DMS153 treated with DMSO at 0.1 percent for 48 hours (cell line): Measurements from ENCODE around the gene PSMB7.
A peak's percentile ranks its signal among the peaks of the same experiment; 100 is the strongest.

Experiments
- DNase-seq: peaks from one replicate; lab custom pipeline; 2025; ENCODE audit not compliant: unreplicated experiment; lab: John Stamatoyannopoulos, UW

PSMB7 gene

DNA sequence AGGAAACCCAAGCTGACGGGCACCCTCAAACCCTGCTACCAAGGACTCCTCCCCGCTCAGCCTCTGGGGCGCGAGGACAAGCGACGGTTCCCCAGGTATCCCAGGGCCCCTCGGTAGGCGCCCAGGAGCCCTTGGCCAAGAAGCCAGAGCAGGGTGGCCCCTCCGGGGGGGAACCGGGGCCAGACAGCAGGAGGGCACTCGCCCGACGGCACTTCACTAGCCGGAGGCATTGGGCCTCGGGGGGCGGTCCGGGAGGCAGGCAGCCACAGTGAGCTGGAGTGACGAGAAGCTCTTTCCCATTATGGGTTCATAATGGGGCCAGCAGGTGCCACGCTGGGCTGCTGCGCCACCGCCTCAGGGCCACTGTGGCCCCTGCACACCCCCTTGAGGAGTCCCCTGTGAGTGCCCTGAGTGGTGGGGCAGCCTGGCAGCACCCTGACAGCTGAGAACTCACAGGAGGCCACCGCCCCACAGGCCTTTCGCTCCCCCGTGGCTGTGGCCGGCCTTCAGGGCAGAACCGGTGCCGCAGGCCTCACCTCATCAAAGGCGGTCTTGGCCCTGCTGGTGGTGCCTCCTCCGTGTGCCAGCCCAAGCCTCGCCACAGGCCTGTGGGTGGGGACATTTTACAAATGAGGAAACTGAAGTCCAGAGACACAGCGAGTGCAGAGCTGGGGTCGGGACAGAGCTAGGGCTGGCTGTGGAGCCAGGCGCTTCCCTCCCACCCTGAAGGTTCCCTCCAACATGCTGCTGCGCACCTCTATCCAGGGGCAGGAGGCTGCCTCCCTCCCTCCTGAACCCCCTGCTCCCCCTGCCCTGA, 68.7 kb downstream of the PSMB7 start:
- DNase-seq: no peak

DNA sequence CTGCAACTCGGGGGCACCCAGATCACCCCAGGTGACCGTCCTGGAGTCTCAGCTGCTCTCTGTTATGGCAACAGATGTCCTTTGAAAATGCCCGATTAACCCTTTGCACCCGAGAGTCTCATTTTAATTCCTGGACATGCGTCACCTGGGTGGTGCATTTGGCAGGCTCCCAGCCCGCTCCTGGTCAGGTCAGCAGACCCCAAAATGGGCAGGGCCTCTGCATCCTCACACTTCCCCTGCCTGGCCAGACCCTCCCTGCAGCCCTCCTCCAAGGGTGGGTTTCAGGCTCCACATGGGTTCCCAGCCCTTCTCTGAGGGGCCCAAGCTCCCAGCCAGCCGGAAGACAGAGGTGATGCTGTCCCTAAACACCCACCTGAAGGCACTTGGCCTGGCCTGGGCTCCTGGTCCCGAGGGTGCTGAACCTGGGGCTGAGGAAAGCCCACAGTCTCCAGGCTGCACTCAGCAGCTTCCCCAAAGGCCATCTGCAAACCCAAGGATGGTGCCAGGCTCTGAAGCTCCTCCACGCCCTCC, 69.4 kb downstream of the PSMB7 start:
- DNase-seq: no peak

DNA sequence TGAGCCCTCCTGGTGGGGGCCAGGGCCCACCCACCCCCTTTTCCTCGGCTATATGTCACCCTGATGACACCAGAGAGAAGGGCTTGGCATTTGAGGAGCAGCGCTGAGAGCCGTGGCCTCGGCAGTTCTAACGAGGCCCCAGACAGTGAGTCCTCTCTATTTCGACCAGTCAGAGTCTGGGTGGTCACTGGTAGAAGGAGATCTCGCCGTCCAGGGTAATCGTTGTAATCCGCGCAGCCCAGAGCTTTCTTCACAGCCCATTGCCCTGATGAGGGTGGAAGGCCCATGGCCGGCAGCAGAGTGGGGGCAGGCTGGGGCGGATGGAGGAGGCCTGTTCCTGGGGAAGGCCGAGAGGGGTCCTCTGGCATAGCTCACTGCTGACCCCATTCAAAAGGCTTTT, 70.2 kb downstream of the PSMB7 start:
- no peak for DNase-seq

DNA sequence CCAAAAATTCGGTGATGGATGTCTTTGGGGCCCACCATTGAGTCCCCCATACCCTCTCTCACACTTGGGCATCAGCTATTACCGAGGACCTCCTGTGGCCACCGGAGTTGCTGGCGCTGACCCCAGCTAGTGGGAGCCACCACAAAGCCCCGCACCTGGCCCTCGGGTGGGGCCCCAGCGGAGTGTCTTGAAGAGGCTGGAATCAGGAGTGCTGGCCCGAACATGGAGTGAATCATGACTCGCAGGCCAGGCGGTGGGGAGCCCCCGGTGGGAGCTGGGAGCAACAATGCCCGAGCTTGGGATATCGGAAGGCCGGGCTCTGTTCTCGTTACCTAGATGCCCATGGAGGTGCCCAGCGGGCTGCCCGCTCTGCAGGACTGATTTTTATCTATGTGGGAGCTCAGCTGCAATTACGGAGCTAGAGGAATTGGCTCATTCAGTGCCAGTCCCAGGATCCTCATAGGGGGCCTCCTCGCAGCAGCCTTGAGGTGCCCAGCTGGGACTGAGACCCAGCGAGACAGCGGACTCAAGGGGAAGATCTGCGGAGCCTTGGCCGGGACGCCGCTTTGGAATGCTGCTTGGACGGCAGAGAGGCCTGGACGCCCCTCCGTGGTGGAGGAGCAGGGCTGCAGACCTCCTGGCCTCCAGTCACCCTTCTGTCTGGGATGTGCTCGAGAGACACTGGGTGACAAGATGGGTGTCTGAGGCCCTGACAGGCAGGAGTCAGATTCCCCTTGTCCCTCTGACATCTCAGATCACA, 70.8 kb downstream of the PSMB7 start:
- no peak for DNase-seq

DNA sequence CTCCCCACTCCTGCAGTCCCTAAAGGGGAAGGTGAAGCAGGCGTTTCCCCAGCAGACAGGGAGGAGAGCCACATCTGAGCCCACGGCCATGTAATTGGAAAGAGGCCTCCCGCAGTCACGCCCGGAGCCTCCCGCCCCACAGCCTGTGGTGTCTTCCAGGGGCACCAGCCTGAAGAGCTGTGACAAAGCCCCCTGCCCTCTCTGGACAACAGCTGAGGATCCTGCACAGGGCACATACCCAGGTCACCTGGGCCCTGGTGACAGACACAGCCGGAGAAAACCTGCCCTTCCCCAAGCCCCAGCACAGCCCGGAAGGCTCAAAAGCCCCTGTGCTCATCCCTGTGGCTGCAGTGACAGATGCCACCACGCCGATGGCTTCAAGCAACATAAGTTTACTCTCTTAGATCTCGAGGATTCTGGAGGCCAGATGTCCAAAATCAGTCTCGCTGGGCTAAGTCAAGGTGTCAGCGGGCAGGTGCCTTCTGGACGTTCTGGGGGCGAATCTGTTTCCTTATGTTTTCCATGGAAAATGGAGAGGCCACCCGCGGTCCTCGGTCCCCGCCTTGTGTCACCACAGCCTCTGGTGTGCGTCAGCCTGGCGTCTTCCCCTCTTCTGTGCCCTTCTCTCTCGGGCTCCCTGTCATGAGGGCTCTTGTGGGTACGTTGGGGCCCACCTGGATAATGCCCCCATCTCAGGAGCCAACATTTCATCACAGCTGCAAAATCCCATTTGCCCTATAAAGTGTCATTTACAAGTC, 71.5 kb downstream of the PSMB7 start:
- no peak for DNase-seq

DNA sequence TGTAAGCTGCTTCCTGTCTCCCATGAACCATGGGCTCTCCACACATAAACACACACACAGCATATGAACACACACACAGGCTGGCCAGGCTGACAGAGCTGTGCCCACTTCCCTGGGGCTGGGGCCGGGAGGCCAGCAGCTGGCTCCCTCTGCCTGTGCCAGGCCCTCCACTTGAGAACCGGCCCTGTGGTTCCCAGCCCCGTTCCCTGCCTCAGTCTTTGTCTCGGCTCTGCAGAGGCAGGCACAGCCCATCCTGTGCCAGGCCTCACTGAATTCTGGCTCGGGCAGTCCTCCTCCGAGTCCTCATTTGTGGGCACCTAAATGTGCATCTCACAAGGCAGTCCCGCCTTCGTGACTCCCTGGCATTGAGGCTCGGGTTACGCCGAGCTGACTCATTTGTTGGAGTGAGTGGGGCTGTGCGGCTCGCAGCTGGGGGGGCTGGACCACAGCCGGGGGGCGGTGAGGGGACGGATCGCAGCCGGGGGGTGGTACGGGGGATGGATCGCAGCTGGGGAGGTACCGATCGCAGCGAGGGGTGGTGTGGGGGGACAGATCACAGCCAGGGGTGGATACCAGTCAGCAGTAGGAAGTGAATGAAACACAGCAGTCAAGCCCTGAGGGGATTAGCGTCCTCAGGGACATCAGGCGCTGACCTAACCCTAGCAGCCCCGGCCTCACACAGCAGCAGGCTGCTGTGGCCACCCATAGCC, 72.3 kb downstream of the PSMB7 start:
- peak; percentile 65 for DNase-seq

DNA sequence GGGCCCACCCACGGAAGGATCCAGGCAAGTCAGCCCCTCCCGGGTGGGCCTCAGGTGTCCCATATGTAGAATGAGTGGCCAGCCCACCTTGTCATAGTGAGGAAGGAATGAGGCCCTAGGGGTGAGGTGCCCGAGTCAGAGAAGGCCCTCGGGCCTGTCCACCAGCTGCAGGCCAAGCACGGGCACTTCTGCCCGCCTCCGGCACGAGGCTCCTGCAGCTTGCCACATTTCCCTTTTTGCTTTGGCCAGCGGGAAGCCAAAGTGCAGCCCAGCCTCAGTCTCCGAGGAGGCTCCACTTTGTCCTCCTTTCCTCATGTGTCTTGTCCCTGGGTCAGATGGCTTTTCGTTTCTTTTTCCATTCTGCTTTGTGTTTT, 72.9 kb downstream of the PSMB7 start:
- DNase-seq: no peak

DNA sequence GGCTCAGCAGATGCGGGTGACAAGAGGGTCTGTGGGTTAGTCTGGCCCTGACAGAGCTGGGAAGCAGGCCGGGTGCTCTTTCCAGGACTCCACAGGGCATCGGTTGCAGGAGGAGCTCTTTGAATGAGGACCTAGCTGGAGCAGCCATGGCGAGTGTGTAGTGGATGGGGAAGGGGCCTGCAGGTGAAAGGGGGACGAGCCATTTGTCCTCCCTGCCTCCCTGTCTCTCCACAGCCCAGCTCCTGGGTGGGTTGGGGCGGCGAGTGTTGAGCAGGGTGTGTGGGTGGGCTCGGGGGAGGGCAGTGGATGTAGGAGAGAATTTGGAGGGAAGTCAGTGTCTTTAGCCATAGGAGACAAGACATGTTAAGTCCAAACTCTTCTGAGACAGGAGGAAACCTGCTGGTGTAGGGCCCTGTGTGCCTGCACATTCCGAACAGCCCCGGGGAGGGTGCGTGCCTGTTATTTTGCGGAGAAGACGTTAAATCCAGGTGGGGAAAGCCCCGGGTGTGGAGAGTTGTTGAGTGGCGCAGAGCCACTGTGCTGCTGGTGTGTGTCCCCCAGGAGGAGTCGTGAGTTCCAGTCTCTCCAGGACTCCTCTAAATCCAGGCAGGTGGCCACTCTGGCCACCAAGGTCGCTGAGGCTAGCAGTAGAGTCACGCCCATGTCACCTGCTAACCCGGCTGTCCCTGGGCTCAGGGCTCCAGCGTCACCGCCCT, 73.6 kb downstream of the PSMB7 start:
- no peak for DNase-seq

DNA sequence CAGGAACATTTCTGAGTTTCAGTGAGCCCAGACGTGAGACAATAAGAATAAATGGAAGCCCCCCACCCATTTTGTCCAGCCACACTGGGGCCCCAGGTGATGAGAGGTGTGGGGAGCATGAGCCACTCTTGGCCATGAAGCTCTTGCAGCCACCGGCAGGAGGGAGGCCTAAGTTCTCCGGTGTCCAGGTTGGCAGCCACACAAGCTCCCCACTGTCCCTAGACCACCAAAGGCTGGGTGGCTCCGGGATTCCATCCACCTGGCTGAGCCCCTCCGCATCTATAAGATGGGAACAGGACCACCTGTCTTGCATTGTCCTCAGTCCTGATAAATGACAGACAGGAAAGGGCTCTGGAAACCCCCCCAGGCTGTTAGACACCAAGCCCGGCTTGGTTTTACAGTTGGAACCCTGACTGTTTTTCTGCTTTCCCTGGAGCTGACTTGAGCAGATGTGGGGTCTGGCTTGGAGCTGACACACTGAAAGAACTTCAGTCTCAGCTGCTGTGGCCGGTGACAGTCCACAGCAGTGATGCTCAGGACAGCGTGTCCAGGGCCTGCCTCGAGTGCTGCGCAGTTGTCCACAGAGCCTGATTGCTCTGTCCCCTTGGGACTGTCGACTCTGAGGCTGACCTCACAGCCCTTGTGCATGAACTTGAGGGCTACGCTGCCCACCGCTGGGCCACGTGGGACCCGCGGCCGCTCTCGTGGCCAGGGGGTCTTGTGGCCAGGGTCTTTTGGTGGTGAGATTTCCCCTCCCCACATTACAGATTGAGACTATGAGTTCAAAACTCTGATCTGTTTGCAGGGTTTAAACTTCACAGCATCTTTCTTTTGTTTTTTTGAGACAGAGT, 74.8 kb downstream of the PSMB7 start:
- no peak for DNase-seq

DNA sequence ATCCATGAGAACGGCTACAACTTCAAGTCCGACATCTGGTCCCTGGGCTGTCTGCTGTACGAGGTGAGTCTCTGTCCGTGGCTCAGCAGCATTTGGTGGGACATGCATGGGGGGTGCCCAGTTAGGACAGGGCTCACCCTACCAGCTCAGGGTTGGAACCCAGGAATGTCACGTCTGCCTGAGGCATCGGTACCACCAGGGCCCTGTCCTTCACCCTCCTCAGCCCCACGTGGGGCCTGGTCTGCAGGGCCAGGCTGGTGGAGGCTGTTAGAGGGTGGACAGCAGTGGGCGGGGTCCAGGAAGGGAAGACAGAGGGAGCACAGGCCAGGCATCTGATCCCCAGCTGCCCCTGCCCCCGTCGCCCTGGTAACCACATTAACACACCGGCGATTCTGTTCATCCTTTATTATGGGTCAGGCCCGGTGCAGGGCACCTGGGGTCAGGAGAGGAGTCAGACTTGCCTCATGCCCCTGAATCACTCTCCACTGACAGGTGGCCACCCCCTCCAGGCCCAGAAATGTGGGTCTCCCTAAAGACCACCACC, 75.6 kb downstream of the PSMB7 start:
- no peak for DNase-seq

DNA sequence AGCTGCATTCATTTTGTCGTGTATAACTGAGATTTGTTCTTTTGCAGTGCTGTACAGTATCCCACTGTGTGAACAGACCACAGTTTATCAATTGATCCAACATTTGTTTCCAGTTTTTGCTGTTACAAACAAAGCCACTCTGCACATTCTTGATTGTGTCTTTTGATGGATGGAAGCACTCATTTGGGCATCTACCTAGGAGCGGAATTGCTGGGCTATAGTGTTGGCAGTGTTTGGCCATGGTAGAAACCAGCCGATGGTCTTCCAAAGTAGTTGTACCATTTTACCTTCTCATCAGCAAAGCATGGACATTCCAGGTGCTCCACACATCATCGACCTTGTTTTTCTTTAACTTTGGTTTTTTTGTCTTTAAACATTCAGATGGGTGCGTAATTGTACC, 77.7 kb downstream of the PSMB7 start:
- no peak for DNase-seq

DNA sequence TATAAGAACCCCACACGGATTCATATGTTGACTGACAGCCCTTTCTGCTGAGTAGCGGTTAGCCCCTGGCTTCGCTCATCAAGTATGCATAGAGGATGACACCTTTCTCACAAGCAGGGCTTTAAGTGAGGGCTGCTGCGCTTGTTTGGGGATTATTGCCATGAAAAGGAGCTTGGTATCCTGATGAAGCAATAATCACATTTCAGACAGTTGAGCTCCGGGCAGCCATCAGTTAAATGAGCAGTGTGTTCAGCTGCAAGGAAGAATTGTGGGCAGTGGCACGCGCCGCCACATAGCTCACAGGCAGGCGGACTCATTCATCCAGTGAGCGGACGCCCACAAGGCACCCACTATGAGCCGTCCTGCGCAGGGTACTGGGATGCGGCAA, 79.9 kb downstream of the PSMB7 start:
- no peak for DNase-seq

DNA sequence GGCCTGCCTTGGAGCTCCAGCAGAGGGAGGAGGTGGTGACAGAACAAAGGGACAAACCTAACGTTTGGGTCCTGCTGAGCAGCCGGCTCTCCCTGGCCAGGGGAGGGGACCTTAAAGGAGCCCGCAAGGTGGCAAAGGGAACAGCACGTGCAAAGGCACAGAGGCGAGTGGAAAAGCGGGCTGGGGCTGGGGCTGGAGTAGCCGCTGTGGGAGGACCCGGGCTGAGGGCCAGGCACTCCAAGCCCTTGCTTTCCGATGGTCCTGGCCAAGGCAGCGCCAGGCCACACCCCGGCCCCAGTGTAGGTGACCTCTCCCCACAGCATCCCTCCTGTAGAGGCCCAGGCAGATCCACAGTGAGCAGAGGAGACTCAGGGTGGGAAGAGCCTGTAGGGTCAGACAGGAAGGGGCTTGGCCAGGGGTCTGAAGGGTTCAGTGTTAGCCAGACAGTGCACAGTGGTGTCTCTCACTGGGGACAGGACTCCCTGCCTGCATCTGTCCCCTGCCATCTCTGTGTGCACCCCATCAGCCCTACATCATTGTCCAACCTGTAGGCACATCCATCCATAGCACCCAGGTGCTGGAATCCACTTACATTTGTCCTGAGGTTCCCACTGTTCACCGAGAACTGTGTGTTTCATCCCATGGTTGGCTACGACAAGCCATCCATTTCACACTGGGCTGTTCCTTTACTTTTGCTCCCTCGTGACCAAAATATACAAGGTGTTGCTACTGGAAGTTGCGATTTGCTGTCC, 80.5 kb downstream of the PSMB7 start:
- DNase-seq: no peak

DNA sequence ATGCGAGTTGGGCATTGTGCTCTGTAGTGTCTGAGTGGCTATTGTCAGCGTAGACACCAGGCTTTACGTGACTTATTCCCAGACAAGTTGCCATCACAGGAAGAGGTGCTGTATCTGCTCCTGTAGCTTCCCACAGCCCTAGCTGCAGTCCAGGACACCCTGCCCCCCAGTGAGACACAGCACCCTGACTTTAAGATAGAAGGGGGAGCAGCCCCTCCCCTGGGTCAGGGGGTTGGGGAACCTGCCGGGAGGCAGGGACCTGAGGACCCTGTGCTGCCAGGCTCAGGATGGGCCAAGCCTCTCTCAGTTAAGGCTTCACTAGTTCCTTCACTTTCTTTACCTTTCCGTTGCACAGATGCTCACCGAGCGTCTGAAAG, 82.1 kb downstream of the PSMB7 start:
- DNase-seq: no peak

DNA sequence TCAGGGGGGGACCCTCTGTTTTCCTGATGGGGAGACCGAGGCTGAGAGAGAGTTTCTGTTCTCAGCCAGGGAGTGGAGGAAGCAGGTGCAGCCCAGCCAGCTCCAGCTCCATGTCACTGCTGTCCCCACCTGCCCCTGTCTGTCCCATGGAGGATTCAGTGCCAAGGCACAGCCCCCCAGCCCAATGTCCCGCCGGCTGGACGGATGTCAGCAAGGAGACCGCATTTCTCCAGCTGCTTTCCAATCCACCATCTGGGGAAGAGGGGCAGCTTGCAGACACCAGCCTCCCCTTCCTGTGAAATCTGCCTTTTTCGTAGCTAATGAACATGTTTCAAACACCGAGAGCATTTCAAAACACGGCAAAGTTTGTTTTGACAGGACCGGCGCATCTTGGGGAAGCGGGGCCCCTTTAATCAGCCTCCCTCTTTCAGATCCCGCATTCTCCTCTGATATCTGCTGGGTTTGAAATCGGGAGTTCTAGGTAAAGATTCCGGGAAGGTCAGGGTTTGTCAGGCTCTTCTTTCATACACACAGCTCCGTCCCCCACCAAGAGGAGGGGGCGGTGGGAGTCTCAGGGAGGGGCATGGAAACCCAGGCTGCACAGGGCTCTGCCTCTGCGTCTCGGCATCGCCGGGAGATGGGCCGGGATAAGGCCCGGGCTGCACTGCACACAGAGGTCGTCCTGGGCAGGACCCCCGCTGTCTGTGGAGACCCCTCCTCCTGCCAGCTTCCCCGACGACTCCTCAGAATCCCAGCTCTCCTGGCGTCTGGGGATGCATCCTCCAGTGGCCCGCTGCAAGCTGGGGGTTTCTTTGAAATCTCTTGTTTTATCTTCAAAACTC, 82.7 kb downstream of the PSMB7 start:
- DNase-seq: no peak

DNA sequence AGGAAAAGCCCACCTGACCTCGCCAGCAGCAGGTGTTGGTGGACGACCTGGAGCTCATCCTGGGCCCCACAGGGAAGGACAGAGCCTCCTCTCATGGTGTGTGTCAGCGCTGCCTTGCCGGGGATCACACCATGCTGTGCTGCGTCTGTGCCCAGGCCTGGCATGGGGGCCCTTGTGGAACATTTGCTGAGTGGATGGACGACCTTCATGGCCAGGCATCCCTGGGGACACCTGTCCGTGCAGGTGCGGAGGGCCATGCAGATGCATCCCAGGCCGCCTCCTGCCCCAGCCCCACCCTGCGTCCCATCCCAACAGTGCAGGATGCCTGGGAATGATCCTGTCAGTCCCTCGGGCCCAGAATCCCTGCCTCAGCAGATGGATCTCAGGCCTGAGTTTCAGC, 83.7 kb downstream of the PSMB7 start:
- no peak for DNase-seq

DNA sequence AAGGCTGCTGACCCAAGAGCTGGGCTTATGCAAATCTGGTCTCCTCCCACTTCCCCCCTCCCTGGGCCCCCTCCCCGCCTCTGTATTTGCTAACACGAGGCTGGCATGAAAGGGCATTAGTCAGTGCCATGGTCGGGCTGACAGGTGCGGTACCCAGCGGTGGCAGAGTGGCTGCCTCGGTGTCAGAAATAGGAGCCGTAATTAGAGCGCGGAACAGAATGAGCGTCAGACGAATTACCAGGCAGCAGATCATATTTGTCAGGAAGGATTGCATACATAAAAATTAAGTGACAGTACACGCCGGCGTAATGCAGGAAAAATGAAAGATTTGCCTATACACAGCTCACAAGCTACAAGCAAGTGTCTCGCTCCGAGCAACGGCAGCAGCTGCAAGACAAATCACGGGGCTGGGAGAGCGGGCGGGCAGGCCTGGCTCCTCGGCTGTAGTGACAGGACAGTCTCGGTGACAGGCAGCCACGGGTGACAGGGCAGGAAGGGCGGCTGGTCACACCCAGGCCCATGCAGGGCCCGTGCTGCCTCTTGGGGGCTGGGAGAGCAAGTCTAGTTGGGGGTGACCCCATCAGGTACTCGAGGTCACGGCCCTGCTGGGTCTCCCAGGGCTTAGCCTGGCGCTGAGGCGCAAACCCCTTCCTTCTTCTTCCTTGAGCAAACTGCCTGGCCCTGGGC, 85.1 kb downstream of the PSMB7 start:
- DNase-seq: peak; percentile 9
